GM21447 (cell line): ENCODE data around the gene MS4A4A.

Experiments used
- ATAC-seq: cut with Tn5 transposase; IDR thresholded peaks from one replicate; pipeline ENCODE4 v1.9.1; 2021; ENCODE audit not compliant: unreplicated experiment

Gene MS4A4A

DNA sequence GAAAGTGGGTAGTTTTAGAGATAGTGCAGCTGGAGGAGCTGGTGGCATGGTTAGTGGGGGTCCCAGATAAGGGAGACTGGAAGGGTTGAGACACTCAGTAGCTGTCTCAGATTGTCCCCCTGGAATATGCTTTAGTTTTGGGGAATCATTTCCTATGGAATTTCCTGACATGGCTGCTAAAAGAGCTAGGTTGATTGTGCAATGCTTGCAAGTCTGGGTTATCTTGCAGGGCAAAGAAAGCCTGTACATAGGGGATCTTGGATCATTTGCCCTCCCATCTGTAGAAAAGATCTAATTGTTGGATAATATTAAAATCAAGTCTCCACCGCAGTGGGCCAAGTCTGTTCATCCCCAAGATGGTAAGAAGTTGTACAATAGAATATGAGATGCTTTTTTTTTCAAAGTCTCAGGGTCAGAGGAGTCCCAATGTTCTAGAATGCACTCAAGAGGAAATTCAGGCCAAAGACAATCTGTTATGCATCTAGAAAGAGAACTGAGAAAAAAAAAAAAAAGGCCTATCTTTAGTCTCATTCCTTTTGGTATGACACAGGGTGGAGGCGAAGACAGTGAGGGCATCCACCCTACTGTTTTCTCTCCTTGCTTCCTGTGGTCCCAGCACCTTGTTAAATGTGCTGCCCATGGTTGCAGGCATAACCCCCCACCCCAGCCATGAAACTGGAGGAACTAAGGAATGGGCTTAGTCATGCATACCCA is 66.8 kb downstream of the MS4A4A start:
- no peak for ATAC-seq

DNA sequence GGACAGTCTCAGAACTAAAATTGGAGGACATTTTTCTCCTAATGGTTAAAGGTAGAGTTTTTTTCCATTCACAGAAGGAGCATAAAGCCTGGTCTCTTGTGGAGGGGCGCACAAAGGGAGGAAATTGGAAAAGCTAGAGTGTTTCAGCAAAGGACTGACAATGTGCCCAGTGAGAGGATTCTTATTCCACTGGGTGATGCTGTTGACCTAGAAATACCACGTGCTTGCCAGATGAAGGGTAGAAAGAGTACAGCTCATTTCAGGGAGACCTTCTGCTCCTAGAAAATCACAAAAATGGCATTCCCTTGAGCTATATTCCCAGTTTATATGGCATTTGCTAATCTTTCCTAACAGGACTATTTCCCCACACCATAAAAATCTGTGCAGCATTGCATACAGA is 67.7 kb downstream of the MS4A4A start:
- ATAC-seq, result no peak

DNA sequence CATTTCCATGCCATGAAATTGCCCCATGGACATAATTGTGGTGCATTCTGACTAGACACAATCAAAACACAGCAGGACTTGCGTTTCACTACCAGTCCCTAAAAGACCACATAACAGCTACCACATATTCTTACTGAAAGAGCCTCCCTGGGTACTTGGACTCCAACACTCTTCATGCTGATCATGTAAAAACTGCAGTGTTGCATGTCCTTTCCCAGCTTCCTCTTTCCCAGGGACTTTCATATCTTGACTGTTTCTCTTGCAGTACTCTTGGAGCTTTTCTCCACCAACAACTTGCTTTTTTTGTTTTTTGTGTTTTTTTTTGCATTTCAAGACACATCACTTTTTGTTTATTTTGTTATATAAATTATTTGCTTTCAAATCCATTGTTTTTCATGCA is 69.5 kb downstream of the MS4A4A start:
- no peak for ATAC-seq

DNA sequence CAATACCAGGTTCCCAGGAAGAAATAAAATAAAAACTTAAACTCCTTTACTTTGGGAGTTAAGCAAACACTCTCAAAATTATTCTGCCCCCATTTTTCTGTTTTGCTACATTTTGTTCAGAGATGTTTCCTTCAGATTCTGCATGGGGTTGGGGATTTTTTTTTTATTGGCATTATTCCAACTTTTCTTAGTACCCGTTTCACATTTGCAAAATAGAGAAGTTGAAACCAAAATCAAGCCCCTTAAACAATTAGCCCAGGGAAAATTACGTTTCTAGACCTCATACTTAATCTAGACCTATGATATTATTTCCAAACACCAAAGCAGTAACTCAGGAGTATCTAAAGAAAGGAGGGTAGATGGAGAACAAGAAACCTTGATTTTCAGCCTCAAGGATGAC is 77.3 kb downstream of the MS4A4A start:
- no peak for ATAC-seq
